H1 (cell line): ENCODE results near the gene CNNM4. TPM values are rescaled to one million over a fixed set of nuclear protein-coding genes. Genes with fewer than 3 reads are reported as not detected.

Experiments used
- CTCF ChIA-PET: fragments of 300-600 bp; sonication (Branson Sonifier 250); formaldehyde crosslinking; loops from one replicate; lab custom pipeline; 2021; ENCODE audit not compliant: partially characterized antibody; lab: Charles Lee
- POLR2A ChIA-PET: fragments of 300-600 bp; sonication (Branson Sonifier 250); formaldehyde crosslinking; loops from one replicate; lab custom pipeline; 2021; ENCODE audit warnings: inconsistent platforms; ENCODE audit not compliant: partially characterized antibody; lab: Charles Lee
- DNase-seq, 2 experiments: peaks; one replicate each; pipeline versions ENCODE4 v3.0.0 to v3.0.0-alpha.2; 2010 to 2022; ENCODE audit warnings: low spot score in 2 of 2, low read depth in 1 of 2, mixed read lengths in 1 of 2
- FAIRE-seq: peaks from 2 replicates; lab custom pipeline; 2011; peaks lifted over from hg19 to GRCh38; lab: Jason Lieb, UNC
- H2AFZ ChIP-seq: 2 replicates; pipeline ENCODE4 v1.8.1; 2012; ENCODE audit warnings: low read length, inconsistent platforms
- H2AK5ac ChIP-seq: 2 replicates; pipeline ENCODE4 v1.6.1; 2013; ENCODE audit warnings: low read depth, low read length
- H2BK120ac ChIP-seq: replicated peaks from 2 replicates; pipeline ENCODE3; 2013; ENCODE audit warnings: low read depth, low read length, inconsistent platforms
- H2BK12ac ChIP-seq: 2 replicates; pipeline ENCODE4 v1.6.1; 2013; ENCODE audit warnings: low read depth, low read length
- H2BK15ac ChIP-seq: 2 replicates; pipeline ENCODE4 v1.6.1; 2013; ENCODE audit warnings: low read length
- H2BK20ac ChIP-seq: 2 replicates; pipeline ENCODE4 v1.6.1; 2013; ENCODE audit warnings: low read length
- H2BK5ac ChIP-seq: 2 replicates; pipeline ENCODE4 v1.6.1; 2013; ENCODE audit warnings: low read depth, low read length
- H3K14ac ChIP-seq: 2 replicates; pipeline ENCODE4 v1.6.1; 2013; ENCODE audit warnings: inconsistent platforms; ENCODE audit not compliant: insufficient read length
- H3K18ac ChIP-seq: 2 replicates; pipeline ENCODE4 v1.6.1; 2013; ENCODE audit warnings: low read length; ENCODE audit errors: extremely low read depth
- H3K23ac ChIP-seq: 2 replicates; pipeline ENCODE4 v1.6.1; 2013; ENCODE audit warnings: inconsistent platforms; ENCODE audit not compliant: insufficient read length
- H3K23me2 ChIP-seq: 2 replicates; pipeline ENCODE4 v1.6.1; 2013; ENCODE audit warnings: low read depth, low read length
- H3K27ac ChIP-seq: 2 replicates; pipeline ENCODE4 v1.6.1; 2011; ENCODE audit warnings: low read depth, low read length, inconsistent platforms
- H3K27me3 ChIP-seq, 4 experiments: replicated peaks in 1 of 4; 1 replicate in 1 of 4; 2 replicates in 3 of 4; pipeline versions ENCODE4 v1.6.1 to v1.8.1; 2011 to 2013; ENCODE audit warnings: low read length in 3 of 4, mild to moderate bottlenecking in 3 of 4, inconsistent platforms in 2 of 4, mixed read lengths in 2 of 4, moderate library complexity in 1 of 4; ENCODE audit not compliant: control insufficient read depth in 3 of 4, insufficient read depth in 3 of 4; ENCODE audit errors: extremely low read depth in 1 of 4
- H3K36me3 ChIP-seq, 4 experiments: 2 replicates each; pipeline versions ENCODE4 v1.6.1 to v1.8.1; 2011 to 2013; ENCODE audit warnings: mild to moderate bottlenecking in 4 of 4, low read length in 3 of 4, moderate library complexity in 2 of 4, control low read depth in 1 of 4, inconsistent platforms in 1 of 4; ENCODE audit not compliant: insufficient read depth in 4 of 4, control insufficient read depth in 2 of 4
- H3K4ac ChIP-seq: replicated peaks from 2 replicates; pipeline ENCODE3; 2013; ENCODE audit warnings: low read length, low read depth, mixed read lengths, inconsistent platforms; ENCODE audit not compliant: insufficient read length
- H3K4me1 ChIP-seq, 4 experiments: replicated peaks in 1 of 4; 1 replicate in 1 of 4; 2 replicates in 3 of 4; pipeline versions ENCODE4 v1.6.1 to v1.8.1; 2011 to 2013; ENCODE audit warnings: low read length in 3 of 4, inconsistent platforms in 2 of 4, mixed read lengths in 1 of 4; ENCODE audit not compliant: insufficient read depth in 4 of 4, control insufficient read depth in 3 of 4
- H3K4me2 ChIP-seq, 2 experiments: 2 replicates each; pipeline versions ENCODE4 v1.6.1 to v1.8.1; 2011 to 2013; ENCODE audit warnings: low read depth in 2 of 2, low read length in 2 of 2, control low read depth in 1 of 2, inconsistent platforms in 1 of 2, mild to moderate bottlenecking in 1 of 2; ENCODE audit not compliant: insufficient read depth in 1 of 2
- H3K4me3 ChIP-seq, 4 experiments: fragments of 200-600, 300-600 bp in 1 of 4; sonication (generic), shearing (Covaris generic), sonication (Bioruptor Twin) in 1 of 4; 2 replicates each; pipeline versions ENCODE4 v1.5.1 to v1.8.1; 2011 to 2016; ENCODE audit warnings: low read length in 4 of 4, low read depth in 3 of 4, control low read depth in 2 of 4, inconsistent platforms in 2 of 4, mild to moderate bottlenecking in 2 of 4, mixed read lengths in 1 of 4, moderate library complexity in 1 of 4; ENCODE audit not compliant: insufficient read depth in 2 of 4; ENCODE audit errors: extremely low read depth in 1 of 4
- H3K56ac ChIP-seq: replicated peaks from 2 replicates; pipeline ENCODE3; 2013; ENCODE audit warnings: low read depth, mild to moderate bottlenecking, mixed read lengths, low read length, inconsistent platforms; ENCODE audit not compliant: insufficient read length
- H3K79me1 ChIP-seq: 2 replicates; pipeline ENCODE4 v1.6.1; 2013; ENCODE audit warnings: low read depth, low read length, control low read depth
- H3K79me2 ChIP-seq, 2 experiments: 2 replicates each; pipeline versions ENCODE4 v1.6.1 to v1.8.1; 2012 to 2013; ENCODE audit warnings: low read length in 2 of 2, mild to moderate bottlenecking in 2 of 2, inconsistent platforms in 1 of 2; ENCODE audit not compliant: insufficient read depth in 2 of 2, control insufficient read depth in 1 of 2
- H3K9ac ChIP-seq, 4 experiments: replicated peaks in 1 of 4; 1 replicate in 1 of 4; 2 replicates in 3 of 4; pipeline versions ENCODE4 v1.6.1 to v1.8.1; 2011 to 2013; ENCODE audit warnings: low read depth in 3 of 4, low read length in 3 of 4, control low read depth in 2 of 4, mild to moderate bottlenecking in 2 of 4, moderate library complexity in 2 of 4, inconsistent platforms in 1 of 4; ENCODE audit errors: extremely low read depth in 1 of 4
- H3K9me3 ChIP-seq, 2 experiments: 2 replicates each; pipeline versions ENCODE4 v1.6.1 to v1.8.1; 2012 to 2013; ENCODE audit warnings: mild to moderate bottlenecking in 2 of 2, moderate library complexity in 2 of 2, control low read depth in 1 of 2, inconsistent platforms in 1 of 2, low read depth in 1 of 2, low read length in 1 of 2, mixed read lengths in 1 of 2; ENCODE audit not compliant: insufficient read depth in 2 of 2
- H4K20me1 ChIP-seq, 2 experiments: replicated peaks in 1 of 2; 2 replicates each; pipeline versions ENCODE3 to v1.8.1; 2011 to 2013; ENCODE audit warnings: inconsistent platforms in 2 of 2, low read length in 2 of 2, mild to moderate bottlenecking in 1 of 2; ENCODE audit not compliant: insufficient read depth in 2 of 2, control insufficient read depth in 1 of 2
- H4K5ac ChIP-seq: 2 replicates; pipeline ENCODE4 v1.6.1; 2013; ENCODE audit warnings: low read length, low read depth, mixed read lengths, inconsistent platforms; ENCODE audit not compliant: insufficient read length
- H4K8ac ChIP-seq: 2 replicates; pipeline ENCODE4 v1.8.0; 2013; ENCODE audit warnings: mild to moderate bottlenecking, moderate library complexity, low read length, inconsistent platforms; ENCODE audit not compliant: insufficient read depth; ENCODE audit errors: extremely low read depth
- H4K91ac ChIP-seq: replicated peaks from 2 replicates; pipeline ENCODE3; 2013; ENCODE audit warnings: low read length, mixed read lengths, inconsistent platforms; ENCODE audit not compliant: insufficient read length
- CBX8 ChIP-seq: fragments of 300-800, 300-1000 bp; sonication (generic); IDR thresholded peaks from 2 replicates; pipeline ENCODE4 v1.7.1; 2016; ENCODE audit warnings: low read depth, low read length, borderline replicate concordance
- CTBP2 ChIP-seq: IDR thresholded peaks from 2 replicates; pipeline ENCODE4 v1.7.0; 2011; ENCODE audit warnings: borderline replicate concordance, mild to moderate bottlenecking, moderate library complexity, mixed read lengths, low read length; ENCODE audit not compliant: insufficient read depth, insufficient read length
- NANOG ChIP-seq: IDR thresholded peaks from 2 replicates; pipeline ENCODE4 v1.6.1; 2011; ENCODE audit warnings: low read length, low read depth, mild to moderate bottlenecking, inconsistent platforms; ENCODE audit not compliant: insufficient read depth, poor library complexity, severe bottlenecking
- RNF2 ChIP-seq: fragments of 200-900, 300-1000 bp; sonication (generic); IDR thresholded peaks from 2 replicates; pipeline ENCODE4 v1.7.1; 2016; ENCODE audit warnings: borderline replicate concordance, low read depth, mild to moderate bottlenecking, antibody characterized with exemption, low read length; ENCODE audit not compliant: poor library complexity, severe bottlenecking; ENCODE audit errors: missing control alignments
- WGBS, 2 experiments: shearing (Covaris generic) in 1 of 2; methylation state at CpG; one replicate each; pipeline versions ENCODE4 v1.1.6 to v1.1.7; 2013 to 2015; ENCODE audit warnings: low lambda C conversion rate in 2 of 2, mixed read lengths in 2 of 2, inconsistent platforms in 1 of 2, low coverage in 1 of 2, missing lambda C conversion rate in 1 of 2; ENCODE audit not compliant: insufficient replicate concordance in 2 of 2, insufficient coverage in 1 of 2, insufficient read length in 1 of 2; ENCODE audit errors: extremely low coverage in 1 of 2, missing lambda C conversion rate in 1 of 2; 5-methylcytosine and 5-hydroxymethylcytosine counted together
- polyA plus RNA-seq, 7 experiments: library from polyadenylated mRNA; depleted of rRNA in 3 of 7; stranded (reverse) in 5 of 7; unstranded in 2 of 7; fragments of >200 nt in 5 of 7; fragments of 200-250 nt in 2 of 7; gene quantifications; 1 replicate in 5 of 7; 2 replicates in 1 of 7; 4 replicates in 1 of 7; pipeline versions ENCODE4 v1.2.1 to v1.2.3, GENCODE V29; 2011 to 2013; ENCODE audit warnings: missing spikeins in 2 of 7, mixed read lengths in 2 of 7
- total RNA-seq: library from RNA; stranded (reverse); fragmentation: NEBNext Ultra II Directional; extraction: Animal tissue kit (Norgen Biotek cat#: 25700); gene quantifications from 2 replicates; pipeline ENCODE4 v1.2.1, GENCODE V29; 2021

The CNNM4 gene
- total and polyA plus RNA-seq, 2 of the 8 experiments (the other 6 are each of a cell fraction or from before 2014, with no cell fraction given), result 10.3 to 11.0 TPM

DNA sequence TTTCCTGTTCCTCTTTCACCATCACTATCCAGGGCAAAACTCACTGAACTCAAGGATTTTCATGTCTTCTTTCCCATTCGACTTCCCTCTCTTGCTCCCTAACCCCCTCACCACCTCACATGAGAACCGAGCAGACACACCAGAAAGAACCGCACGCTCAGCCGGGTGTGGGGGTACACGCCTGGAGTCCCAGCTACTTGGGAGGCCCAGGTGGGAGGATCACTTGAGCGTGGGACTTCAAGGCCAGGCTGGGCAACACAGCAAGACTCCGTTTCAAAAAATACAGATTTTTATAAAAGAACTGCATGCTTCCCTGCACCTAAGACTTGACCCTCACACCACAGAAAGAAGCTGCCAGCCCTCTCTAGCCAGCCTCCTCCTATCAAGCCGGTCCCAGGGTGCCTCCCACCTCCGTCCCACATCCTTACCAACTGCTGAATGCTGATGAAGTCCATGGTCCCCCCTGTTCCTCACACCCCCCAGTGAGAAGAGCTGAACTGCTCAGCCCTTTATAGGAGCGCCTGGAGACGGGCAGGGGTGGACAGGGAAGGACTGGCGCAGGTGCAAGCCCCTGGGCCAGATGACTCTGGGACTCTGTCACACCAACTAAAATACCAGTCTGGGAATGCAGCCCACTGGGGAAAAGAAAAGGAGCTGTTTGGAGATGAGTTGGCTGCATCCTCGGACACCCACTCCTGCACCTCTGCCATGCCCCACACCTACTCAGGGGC, 83.0 kb downstream of the CNNM4 start, which contains the start of gene ANKRD23:
Gene ANKRD23 (minus strand): TSS at position 484 of the 731 bp plus-strand sequence. CDS start 29 bp downstream, at position 455.
- Histone ChIP-seq H2AK5ac (no peak within 1 kb of the TSS), H3K4me2 (no peak within 1 kb of the TSS), H2AFZ (no peak within 1 kb of the TSS), H3K79me2 (no peaks in the 10 kb centered on the region), H2BK20ac (no peak within 1 kb of the TSS), H2BK15ac (no peak within 1 kb of the TSS), H3K9ac (no peak within 1 kb of the TSS), H3K9me3 (no peaks in the 10 kb centered on the region), H3K4me3 (no peak within 1 kb of the TSS), H3K36me3 (peaks cover 2 to 15% (median 3%) of the 10 kb centered on the region in 4 experiments; a peak in 5 of 8 replicates), H3K23ac (no peak within 1 kb of the TSS), H4K8ac (no peak within 1 kb of the TSS), H3K56ac (no peak within 1 kb of the TSS), H3K27me3 (no peaks in the 10 kb centered on the region), H2BK12ac (no peak within 1 kb of the TSS), H4K20me1 (peaks cover 3 to 7% of the 10 kb centered on the region in 2 experiments), H3K79me1 (peaks cover 4% of the 10 kb centered on the region; the same call in 1 of the 2 replicates), H3K4ac (no peak within 1 kb of the TSS), H3K27ac (no peak within 1 kb of the TSS), H3K23me2 (no peaks in the 10 kb centered on the region), H2BK5ac (no peak within 1 kb of the TSS), H3K18ac (no peak within 1 kb of the TSS), H4K91ac (no peak within 1 kb of the TSS), H3K4me1 (peaks cover 0 to 3% (median 0%) of the 10 kb centered on the region in 4 experiments; a peak in 1 of 7 replicates), H3K14ac (no peak within 1 kb of the TSS), H2BK120ac (no peak within 1 kb of the TSS), H4K5ac (no peak within 1 kb of the TSS)
- TF ChIP-seq RNF2 (no peak), CTBP2 (no peak), CBX8 (no peak), NANOG (no peak)
- POLR2A ChIA-PET, result interaction anchor here (0.8 to 6.9 kb wide), 7 partner anchors 7 to 30 kb away, joined by 3 to 39 read pairs (median 8); partner anchors contain the start of gene ANKRD39
- DNase-seq, result no peak
- CTCF ChIA-PET, result interaction anchor here (0.6 to 2.3 kb wide), 7 partner anchors 11 to 107 kb away, joined by 3 to 10 read pairs (median 3); no protein-coding TSS in a partner anchor
- 92% methylated on average over 13 of the region's 14 CpGs; no CpG with 5 or more reads in 1 of the 2 experiments for WGBS, 2 experiments
- FAIRE-seq, result no peak
